H9 (cell line): Measurements from ENCODE around the gene PKMYT1. TPM values are rescaled to one million over a fixed set of nuclear protein-coding genes. Genes with fewer than 3 reads are reported as not detected.

ENCODE experiments used
- DNase-seq: peaks from one replicate; pipeline ENCODE4 v3.0.0-alpha.2; 2017
- H2AFZ ChIP-seq: one replicate; pipeline ENCODE4 v1.6.1; 2013; ENCODE audit warnings: mild to moderate bottlenecking, low read length, control low read depth, moderate library complexity
- H2AK5ac ChIP-seq: 2 replicates; pipeline ENCODE4 v1.6.1; 2013; ENCODE audit warnings: low read length, control low read depth, mixed read lengths; ENCODE audit not compliant: insufficient read length
- H2BK120ac ChIP-seq: one replicate; pipeline ENCODE4 v1.6.1; 2013; ENCODE audit warnings: low read depth, mild to moderate bottlenecking, low read length, control low read depth, inconsistent platforms; ENCODE audit not compliant: poor library complexity, severe bottlenecking
- H2BK12ac ChIP-seq: 2 replicates; pipeline ENCODE4 v1.6.1; 2013; ENCODE audit warnings: low read length, control low read depth, mixed read lengths, low read depth; ENCODE audit not compliant: insufficient read length
- H2BK15ac ChIP-seq: 2 replicates; pipeline ENCODE4 v1.6.1; 2013; ENCODE audit warnings: low read depth, low read length, control low read depth
- H2BK20ac ChIP-seq: one replicate; pipeline ENCODE4 v1.6.1; 2013; ENCODE audit warnings: low read depth, mild to moderate bottlenecking, low read length, control low read depth, inconsistent platforms; ENCODE audit not compliant: poor library complexity, severe bottlenecking
- H2BK5ac ChIP-seq: 2 replicates; pipeline ENCODE4 v1.6.1; 2013; ENCODE audit warnings: low read length, control low read depth, mixed read lengths; ENCODE audit not compliant: insufficient read length
- H3K14ac ChIP-seq: 2 replicates; pipeline ENCODE4 v1.6.1; 2013; ENCODE audit warnings: low read length, control low read depth; ENCODE audit not compliant: insufficient read depth
- H3K18ac ChIP-seq: 2 replicates; pipeline ENCODE4 v1.6.1; 2013; ENCODE audit warnings: low read depth, mild to moderate bottlenecking, mixed read lengths, low read length, control low read depth; ENCODE audit not compliant: insufficient read length
- H3K23ac ChIP-seq: 2 replicates; pipeline ENCODE4 v1.6.1; 2013; ENCODE audit warnings: low read length, control low read depth, mixed read lengths, low read depth; ENCODE audit not compliant: insufficient read length
- H3K23me2 ChIP-seq: 2 replicates; pipeline ENCODE4 v1.6.1; 2013; ENCODE audit warnings: low read depth, mild to moderate bottlenecking, mixed read lengths, low read length, control low read depth; ENCODE audit not compliant: insufficient read length, poor library complexity, severe bottlenecking
- H3K27ac ChIP-seq: 2 replicates; pipeline ENCODE4 v1.5.1; 2013; ENCODE audit warnings: low read length, control low read depth, mixed read lengths, low read depth; ENCODE audit not compliant: insufficient read length
- H3K27me3 ChIP-seq: 2 replicates; pipeline ENCODE4 v1.6.1; 2013; ENCODE audit warnings: low read length, control low read depth, inconsistent platforms; ENCODE audit not compliant: insufficient read depth
- H3K4ac ChIP-seq: 2 replicates; pipeline ENCODE4 v1.6.1; 2013; ENCODE audit warnings: low read depth, mild to moderate bottlenecking, control low read depth, inconsistent platforms, low read length, moderate library complexity
- H3K4me1 ChIP-seq: 2 replicates; pipeline ENCODE4 v1.6.1; 2013; ENCODE audit warnings: low read length, control low read depth, inconsistent platforms; ENCODE audit not compliant: insufficient read depth
- H3K4me2 ChIP-seq: 2 replicates; pipeline ENCODE4 v1.6.1; 2013; ENCODE audit warnings: low read length, control low read depth, mixed read lengths; ENCODE audit not compliant: insufficient read length, insufficient read depth
- H3K56ac ChIP-seq: 2 replicates; pipeline ENCODE4 v1.6.1; 2013; ENCODE audit warnings: low read depth, mild to moderate bottlenecking, mixed read lengths, low read length, control low read depth; ENCODE audit not compliant: insufficient read length
- H3K79me1 ChIP-seq: 2 replicates; pipeline ENCODE4 v1.6.1; 2013; ENCODE audit warnings: low read depth, mild to moderate bottlenecking, moderate library complexity, low read length, control low read depth, inconsistent platforms; ENCODE audit not compliant: insufficient read depth, poor library complexity, severe bottlenecking
- H3K79me2 ChIP-seq: 2 replicates; pipeline ENCODE4 v1.6.1; 2013; ENCODE audit warnings: low read length, control low read depth, inconsistent platforms; ENCODE audit not compliant: insufficient read depth
- H3K9ac ChIP-seq: 2 replicates; pipeline ENCODE4 v1.6.1; 2013; ENCODE audit warnings: low read length, control low read depth, mixed read lengths; ENCODE audit not compliant: insufficient read length; ENCODE audit errors: extremely low read depth
- H3K9me3 ChIP-seq: one replicate; pipeline ENCODE4 v1.6.1; 2013; ENCODE audit warnings: low read depth, low read length, inconsistent platforms; ENCODE audit not compliant: control insufficient read depth
- H3T11ph ChIP-seq: one replicate; pipeline ENCODE4 v1.6.1; 2013; ENCODE audit warnings: mild to moderate bottlenecking, low read length, control low read depth, inconsistent platforms
- H4K20me1 ChIP-seq: one replicate; pipeline ENCODE4 v1.6.1; 2013; ENCODE audit not compliant: control insufficient read depth, insufficient read length, insufficient read depth
- H4K5ac ChIP-seq: 2 replicates; pipeline ENCODE4 v1.6.1; 2013; ENCODE audit warnings: low read depth, mild to moderate bottlenecking, mixed read lengths, low read length, control low read depth; ENCODE audit not compliant: insufficient read length
- H4K8ac ChIP-seq: replicated peaks from 2 replicates; pipeline ENCODE4 v1.6.1; 2013; ENCODE audit warnings: low read length, control low read depth, mixed read lengths, low read depth; ENCODE audit not compliant: insufficient read length
- H4K91ac ChIP-seq: 2 replicates; pipeline ENCODE4 v1.6.1; 2013; ENCODE audit warnings: low read depth, mild to moderate bottlenecking, moderate library complexity, mixed read lengths, low read length, control low read depth; ENCODE audit not compliant: insufficient read length
- H3K27ac Mint-ChIP-seq, 3 experiments: 2 replicates in 2 of 3; 3 replicates in 1 of 3; pipeline ENCODE4 v1.8.0; 2020 to 2021; ENCODE audit warnings: mixed read lengths in 3 of 3, mild to moderate bottlenecking in 1 of 3, moderate library complexity in 1 of 3
- H3K27me3 Mint-ChIP-seq: 2 replicates; pipeline ENCODE4 v1.8.0; 2021; ENCODE audit warnings: low read depth, mild to moderate bottlenecking, moderate library complexity, mixed read lengths
- H3K36me3 Mint-ChIP-seq, 3 experiments: 2 replicates in 2 of 3; 3 replicates in 1 of 3; pipeline ENCODE4 v1.8.0; 2020 to 2021; ENCODE audit warnings: low read depth in 3 of 3, mixed read lengths in 3 of 3; ENCODE audit not compliant: insufficient read depth in 1 of 3
- H3K4me1 Mint-ChIP-seq, 2 experiments: 2 replicates each; pipeline ENCODE4 v1.8.0; 2020; ENCODE audit warnings: mixed read lengths in 2 of 2
- H3K4me3 Mint-ChIP-seq, 2 experiments: 2 replicates in 1 of 2; 3 replicates in 1 of 2; pipeline ENCODE4 v1.8.0; 2020 to 2021; ENCODE audit warnings: mild to moderate bottlenecking in 2 of 2, mixed read lengths in 2 of 2, moderate library complexity in 1 of 2
- H3K9me3 Mint-ChIP-seq, 2 experiments: 2 replicates in 1 of 2; 3 replicates in 1 of 2; pipeline ENCODE4 v1.8.0; 2020; ENCODE audit warnings: mild to moderate bottlenecking in 2 of 2, mixed read lengths in 2 of 2, moderate library complexity in 1 of 2
- WGBS: extraction: QIAGEN DNeasy Blood & Tissue Kit; methylation state at CpG from one replicate; pipeline ENCODE4 v1.1.7; 2013; ENCODE audit warnings: missing lambda C conversion rate, low lambda C conversion rate, mixed read lengths; ENCODE audit not compliant: insufficient read length; ENCODE audit errors: extremely low coverage; 5-methylcytosine and 5-hydroxymethylcytosine counted together
- total RNA-seq: library from RNA; stranded (reverse); gene quantifications from 2 replicates; pipeline ENCODE4 v1.2.1, GENCODE V29; 2021
- TF ChIP-seq, protein P1 (sequence below): fragments of 200-600 bp; sonication (generic); conservative IDR thresholded peaks from 3 replicates; pipeline ENCODE4 v1.8.0; 2021; ENCODE audit warnings: antibody characterized with exemption, mild to moderate bottlenecking

PKMYT1 gene
- total RNA-seq, 1 experiment from 2014 or later = 114 TPM

DNA sequence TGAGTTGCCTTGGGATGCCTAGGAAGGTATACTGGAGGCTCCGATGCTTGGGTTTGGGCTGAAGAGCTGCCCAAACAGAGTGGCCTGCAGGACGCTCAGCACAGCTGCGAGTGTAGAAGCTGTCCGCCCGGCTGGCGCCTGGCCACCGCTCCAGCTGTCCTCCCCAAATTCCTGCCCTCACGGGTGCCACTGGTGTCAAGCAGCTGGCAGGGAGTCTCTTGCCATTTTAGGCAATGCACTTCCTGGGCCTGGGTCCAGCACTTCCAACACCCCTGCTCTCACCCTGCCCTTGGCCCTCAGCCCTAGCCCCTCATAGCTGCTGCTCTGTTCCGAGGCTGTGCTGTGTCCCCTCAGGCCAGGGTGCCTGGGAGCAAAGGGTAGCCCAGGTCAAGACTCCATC lies 5.2 kb upstream of the PKMYT1 start:
- Histone ChIP-seq H2AFZ (no peak overlapping the region), H3K4me2 (no peak overlapping the region), H2BK5ac (no peak overlapping the region), H3K27ac (no peak overlapping the region), H4K5ac (no peak overlapping the region), H3K14ac (no peak overlapping the region), H3K56ac (no peak overlapping the region), H2AK5ac (no peak overlapping the region), H2BK15ac (no peak overlapping the region), H3T11ph (no peak overlapping the region), H3K4me1 (no peaks in the 10 kb centered on the region; the same call in 1 of the 2 replicates), H3K4ac (no peak overlapping the region), H3K23ac (no peak overlapping the region), H3K23me2 (peaks cover 4% of the 10 kb centered on the region), H3K18ac (no peak overlapping the region), H2BK120ac (no peak overlapping the region), H3K9me3 (no peaks in the 10 kb centered on the region), H2BK12ac (no peak overlapping the region), H4K20me1 (no peaks in the 10 kb centered on the region), H4K8ac (no peak overlapping the region), H3K79me1 (no peaks in the 10 kb centered on the region), H4K91ac (no peak overlapping the region), H3K27me3 (no peaks in the 10 kb centered on the region), H3K9ac (no peak overlapping the region), H3K79me2 (no peaks in the 10 kb centered on the region), H2BK20ac (no peak overlapping the region)
- TF ChIP-seq, protein P1, sequence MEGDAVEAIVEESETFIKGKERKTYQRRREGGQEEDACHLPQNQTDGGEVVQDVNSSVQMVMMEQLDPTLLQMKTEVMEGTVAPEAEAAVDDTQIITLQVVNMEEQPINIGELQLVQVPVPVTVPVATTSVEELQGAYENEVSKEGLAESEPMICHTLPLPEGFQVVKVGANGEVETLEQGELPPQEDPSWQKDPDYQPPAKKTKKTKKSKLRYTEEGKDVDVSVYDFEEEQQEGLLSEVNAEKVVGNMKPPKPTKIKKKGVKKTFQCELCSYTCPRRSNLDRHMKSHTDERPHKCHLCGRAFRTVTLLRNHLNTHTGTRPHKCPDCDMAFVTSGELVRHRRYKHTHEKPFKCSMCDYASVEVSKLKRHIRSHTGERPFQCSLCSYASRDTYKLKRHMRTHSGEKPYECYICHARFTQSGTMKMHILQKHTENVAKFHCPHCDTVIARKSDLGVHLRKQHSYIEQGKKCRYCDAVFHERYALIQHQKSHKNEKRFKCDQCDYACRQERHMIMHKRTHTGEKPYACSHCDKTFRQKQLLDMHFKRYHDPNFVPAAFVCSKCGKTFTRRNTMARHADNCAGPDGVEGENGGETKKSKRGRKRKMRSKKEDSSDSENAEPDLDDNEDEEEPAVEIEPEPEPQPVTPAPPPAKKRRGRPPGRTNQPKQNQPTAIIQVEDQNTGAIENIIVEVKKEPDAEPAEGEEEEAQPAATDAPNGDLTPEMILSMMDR = no peak
- no peaks in the 10 kb centered on the region for H3K36me3 Mint-ChIP-seq
- H3K27ac Mint-ChIP-seq = no peak overlapping the region
- no peak for DNase-seq
- WGBS = no CpG with 5 or more reads among the region's 9 CpGs
- peaks cover 28 to 52% of the 10 kb centered on the region in 2 experiments for H3K4me1 Mint-ChIP-seq
- H3K9me3 Mint-ChIP-seq = no peaks in the 10 kb centered on the region
- H3K27me3 Mint-ChIP-seq = peaks cover 10% of the 10 kb centered on the region
- H3K4me3 Mint-ChIP-seq = no peak overlapping the region
